NCI-H524 treated with DMSO at 0.1 percent for 48 hours (cell line): Measurements from ENCODE around the gene DUSP1.
A peak's percentile ranks its signal among the peaks of the same experiment; 100 is the strongest.

ENCODE experiments used
- DNase-seq: peaks from one replicate; lab custom pipeline; 2025; lab: John Stamatoyannopoulos, UW

The DUSP1 gene

DNA sequence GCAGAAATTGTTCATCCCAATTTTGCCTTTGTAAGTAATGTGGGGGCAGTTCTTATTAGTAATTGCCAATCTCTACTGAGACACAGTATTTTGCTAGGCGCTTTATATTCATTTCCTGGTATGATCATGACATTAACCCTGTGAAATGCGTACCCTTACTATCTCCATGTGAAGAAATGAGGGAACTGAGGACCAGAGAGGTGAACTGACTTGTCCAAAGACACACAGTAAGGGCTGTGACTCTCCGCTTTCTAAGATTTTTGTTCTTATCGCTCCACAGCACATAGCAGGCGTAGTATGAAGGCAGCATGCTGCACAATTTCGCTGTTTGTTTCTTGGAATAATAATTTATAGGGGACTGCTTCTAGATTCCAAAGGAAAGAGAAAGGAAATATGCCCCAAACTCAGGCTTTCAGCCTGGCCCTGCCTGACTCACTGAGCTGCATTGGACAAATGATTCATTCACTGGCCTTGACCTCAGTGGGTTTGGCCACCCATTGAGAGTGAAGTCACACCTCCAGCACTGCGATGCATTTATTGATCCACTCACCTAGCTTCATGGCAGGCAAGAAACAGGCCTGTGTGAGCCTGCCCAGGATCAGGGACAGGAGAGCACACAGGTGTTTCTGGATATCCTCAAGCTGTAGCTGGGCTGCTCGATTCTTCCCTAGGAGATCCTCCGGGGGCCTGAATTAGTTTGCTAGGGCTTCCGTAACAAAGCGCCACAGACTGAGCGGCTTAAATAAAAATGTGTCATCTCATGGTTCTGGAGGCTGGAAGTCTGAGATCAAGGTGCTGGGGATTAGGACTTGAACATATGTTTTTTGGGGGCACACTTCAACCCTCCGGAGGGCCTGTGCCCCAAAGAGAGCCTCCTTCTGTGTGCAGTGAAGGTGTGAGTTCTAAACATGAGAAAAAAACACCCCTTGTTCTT lies 7.2 kb upstream of the DUSP1 start:
- no peak for DNase-seq

DNA sequence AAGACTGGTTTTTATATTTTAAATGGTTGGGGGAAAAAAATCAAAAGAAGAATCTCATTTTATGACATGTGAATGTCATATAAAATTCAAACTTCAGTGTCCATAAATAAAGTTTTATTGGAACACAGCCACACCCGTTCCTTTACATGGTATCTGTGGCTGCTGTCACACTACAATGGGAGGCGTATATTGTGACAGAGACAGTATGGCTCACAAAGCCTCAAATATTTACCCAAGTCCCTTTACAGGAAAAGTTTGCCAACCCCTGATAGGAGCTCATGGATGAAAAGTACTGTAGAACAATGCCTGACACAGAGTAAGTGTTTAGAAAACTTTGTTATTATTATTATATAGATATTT lies 5.2 kb upstream of the DUSP1 start:
- DNase-seq: no peak

DNA sequence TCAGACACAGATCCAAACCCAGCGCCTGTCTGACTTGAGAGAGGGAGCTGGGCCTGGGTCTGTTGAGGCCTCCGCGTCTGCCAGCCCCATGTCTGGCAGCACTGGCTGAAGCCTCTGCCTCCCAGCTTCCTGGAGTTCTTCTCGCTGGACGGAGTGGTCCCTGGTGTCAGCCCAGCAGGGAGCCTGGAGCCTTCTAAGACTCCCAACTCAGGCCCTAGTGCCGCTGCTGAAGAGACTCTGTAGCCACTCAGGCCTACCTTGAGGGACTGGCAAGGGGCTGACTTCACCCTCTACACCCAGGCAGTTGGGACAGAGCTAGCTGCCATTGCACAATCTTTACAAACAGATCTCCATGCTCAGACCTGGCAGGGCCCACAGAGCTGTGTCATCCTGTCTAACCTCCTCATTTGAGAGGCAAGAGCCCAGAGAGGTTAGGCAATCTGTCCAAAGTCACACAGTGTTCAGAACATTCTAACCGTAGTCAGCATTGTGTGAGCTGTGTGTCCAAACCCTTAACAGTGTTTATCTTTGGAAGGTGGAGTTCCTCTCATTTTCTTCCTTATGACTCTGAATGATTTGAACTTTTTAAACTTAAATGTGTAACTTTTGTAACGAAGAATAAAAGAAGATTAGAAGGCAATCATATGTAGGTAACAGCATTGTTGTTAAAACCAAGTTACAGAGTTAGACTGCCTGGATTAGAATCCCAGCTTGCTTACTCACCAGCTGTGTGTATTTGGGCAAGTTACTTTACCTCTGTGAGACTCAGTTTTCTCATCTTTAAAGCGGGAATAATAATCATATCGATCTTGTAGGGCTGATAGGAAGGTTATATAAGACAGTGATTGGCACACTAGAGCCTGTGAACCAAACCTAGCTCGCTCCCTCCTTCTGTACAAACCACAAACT lies 4.6 kb upstream of the DUSP1 start:
- no peak for DNase-seq

DNA sequence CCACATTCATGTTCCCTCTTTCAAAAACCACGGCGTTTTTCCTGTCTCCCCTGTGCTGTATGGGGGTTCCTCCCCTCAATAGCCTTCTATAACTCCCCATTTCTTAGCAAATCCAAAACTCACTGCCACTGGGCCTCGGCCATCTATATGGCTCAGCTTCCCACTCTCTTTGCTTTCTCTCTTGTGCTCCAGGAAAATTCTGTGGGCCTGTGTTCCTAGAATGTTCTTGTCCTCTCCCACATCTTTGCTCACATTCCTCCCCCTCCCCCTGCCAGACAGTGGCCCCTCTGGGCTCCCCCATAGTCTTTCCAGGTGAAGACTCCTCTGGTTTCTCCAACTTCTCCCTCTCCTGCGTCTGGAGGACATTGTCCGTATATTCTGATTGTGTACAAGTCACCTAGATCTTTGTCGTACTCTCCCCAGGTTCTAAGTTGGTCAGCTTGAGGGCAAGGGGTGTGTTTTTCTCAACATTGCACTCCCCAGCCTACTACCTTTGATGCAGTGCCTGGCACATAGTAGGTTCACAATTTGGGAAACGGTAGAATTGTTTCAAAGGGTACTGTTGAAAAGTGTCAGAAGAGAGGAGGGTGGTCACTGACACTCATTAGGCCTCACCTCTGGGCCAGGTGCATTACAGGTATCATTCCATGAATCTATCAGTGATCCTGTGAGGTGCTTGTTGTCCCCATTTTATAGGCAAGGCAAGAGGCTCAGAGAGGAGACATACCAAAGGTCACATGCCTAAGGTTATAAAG lies 3.7 kb upstream of the DUSP1 start:
- DNase-seq: no peak

DNA sequence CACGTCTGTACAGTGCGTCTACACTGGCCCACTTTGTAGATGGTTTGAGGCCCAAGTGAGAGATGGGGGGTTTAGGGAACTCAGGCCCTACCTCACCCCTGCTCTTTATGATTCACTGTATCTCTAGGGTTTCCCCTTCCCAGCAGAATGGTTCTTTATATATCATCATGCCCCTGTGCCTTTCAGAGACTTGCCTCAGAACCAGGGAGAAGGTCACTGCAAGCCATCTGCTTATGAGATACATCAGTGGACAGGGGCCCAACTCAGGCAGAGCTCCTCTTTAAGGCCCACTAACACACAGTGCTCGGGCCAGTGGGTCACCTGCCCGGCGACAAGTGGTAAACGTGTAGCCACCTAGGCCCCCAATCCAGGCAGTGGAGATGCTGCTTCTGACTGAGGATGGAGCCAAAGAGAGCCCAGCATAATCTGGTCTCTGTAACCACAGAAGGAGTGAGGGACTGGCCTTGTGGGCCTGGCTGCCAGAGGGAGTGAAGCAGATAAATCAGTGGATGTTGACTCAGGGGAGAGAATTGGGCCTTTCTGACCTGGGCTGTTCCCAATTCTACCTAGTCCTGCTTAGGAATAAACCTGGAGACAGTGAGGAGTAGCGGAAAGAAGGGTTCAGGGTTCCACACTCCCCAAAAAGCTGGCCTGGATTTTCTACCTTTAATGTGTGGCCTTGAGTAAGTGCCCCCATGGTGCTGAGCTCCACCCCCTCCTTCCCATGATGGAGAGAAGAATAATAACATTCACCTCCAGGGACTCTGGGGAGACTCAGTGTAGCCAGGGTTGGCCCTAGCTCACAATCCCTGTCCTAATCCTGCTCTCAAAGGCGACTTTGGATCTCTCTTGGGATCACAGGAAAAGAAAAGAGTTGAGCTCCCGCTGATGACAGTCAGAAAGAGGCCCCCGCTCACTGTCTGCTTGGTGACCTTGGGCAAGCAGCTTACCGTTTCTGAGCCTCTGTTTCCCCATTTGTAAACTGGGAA lies 2.8 kb upstream of the DUSP1 start:
- no peak for DNase-seq

DNA sequence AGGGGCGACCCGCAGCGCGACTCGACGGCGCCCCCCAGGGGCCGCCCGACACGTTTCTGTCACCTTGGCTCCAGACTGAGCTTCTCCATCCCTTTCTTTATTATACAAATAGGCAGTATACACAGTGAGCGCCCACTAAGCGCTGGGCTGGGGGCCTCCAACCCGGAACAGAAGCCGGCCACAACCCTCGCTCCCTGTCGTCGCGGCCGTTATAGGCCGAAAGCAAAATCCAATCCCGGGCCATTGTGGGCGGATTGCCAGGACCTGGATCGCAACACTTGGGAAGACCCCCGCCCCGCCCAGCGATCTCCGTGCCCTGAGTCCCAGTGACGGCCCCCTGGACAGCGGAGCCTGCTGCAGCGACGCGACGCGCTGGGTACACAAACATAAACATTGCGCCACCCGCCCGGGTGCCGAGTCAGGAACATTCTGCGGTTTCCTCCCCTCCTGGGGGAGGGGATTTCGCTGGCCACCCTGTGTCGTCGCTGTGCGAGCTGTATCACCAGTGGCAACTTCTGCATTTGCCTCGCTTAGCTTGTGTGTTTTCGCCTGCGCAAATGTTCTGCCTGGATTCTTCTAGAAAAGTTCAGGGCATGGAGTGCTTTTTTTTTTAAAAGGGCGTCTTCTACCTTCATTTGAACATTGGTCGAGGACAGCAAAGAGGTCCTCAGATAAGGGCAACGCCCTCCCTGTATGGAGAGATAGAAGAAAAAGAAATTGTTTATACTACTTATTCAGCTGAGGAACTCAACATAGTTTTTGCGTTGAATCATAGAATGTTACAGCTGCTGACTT lies 1.3 kb upstream of the DUSP1 start:
- no peak for DNase-seq

DNA sequence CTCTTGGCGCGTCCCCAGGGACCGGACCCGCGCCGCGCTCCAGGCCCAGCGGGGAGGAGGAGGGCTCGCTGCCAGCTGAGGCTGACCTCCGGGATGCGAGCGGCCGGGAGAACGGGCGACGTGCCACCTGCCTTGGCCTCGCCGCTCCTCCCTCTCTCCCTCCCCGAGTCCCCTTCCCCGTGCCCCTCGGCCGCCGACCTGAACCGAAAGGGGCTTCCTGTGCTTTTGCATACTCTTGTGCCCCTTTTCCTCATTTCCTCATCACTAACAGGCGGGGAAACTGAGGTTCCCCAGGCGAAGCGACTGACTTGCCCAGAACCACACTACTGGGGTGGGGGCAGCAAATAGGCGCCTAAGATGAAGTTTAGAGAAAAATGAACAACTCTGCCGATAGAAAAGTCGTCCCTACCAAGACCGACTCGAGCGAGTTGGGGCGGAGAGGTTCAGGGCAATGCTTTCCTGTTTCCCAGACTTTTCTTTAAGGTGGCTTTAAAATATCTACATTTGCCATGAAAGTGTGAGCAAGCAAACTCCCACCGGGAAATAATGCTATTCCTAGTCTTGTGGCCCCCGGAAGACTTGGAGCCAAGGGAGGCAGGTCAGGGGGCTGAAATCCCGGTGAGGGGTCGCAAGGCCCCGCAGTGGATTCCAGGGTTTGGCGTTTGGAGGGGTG lies 580 bp upstream of the DUSP1 start:
- DNase-seq: no peak

DNA sequence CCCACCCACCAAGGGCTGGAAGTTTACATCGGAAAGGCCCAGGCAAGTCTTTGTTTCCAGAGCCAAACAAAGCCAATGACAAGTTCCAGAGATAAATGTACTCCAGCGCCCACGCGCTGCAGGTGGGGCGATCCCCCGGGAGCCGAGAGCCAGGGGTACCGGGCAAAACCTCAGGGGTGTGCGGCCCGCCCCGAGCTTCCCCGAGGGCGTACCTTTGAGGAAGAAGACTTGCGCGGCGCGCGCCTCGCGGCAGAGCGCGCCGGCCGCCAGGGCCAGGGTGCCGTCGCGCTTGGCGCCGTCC lies 671 bp downstream of the DUSP1 start:
- DNase-seq: no peak

DNA sequence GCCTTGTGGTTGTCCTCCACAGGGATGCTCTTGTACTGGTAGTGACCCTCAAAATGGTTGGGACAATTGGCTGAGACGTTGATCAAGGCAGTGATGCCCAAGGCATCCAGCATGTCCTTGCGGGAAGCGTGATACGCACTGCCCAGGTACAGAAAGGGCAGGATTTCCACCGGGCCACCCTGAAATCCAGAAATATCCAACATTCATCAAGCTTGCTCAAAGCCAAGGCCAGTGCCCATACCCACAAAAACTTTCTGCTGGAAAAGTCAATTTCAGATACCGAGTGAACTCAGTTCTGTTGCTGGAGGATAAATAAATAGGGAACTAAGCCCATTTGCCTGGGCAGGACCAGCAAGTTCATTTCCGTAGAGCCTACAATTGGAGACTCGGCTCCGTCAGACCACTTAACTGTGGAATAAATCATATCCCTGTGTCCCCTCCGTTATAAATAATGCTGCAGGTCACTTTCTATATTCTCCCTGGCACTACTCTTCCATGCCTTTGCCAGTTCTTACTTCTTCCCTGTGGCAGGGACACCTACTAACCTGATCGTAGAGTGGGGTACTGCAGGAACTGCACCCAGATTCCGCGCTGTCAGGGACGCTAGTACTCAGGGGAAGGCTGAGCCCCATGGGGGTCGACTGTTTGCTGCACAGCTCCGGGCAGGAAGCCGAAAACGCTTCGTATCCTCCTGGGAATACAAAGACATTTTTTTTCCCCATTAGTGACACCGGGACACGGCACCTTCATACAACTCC lies 1.2 kb downstream of the DUSP1 start:
- no peak for DNase-seq

DNA sequence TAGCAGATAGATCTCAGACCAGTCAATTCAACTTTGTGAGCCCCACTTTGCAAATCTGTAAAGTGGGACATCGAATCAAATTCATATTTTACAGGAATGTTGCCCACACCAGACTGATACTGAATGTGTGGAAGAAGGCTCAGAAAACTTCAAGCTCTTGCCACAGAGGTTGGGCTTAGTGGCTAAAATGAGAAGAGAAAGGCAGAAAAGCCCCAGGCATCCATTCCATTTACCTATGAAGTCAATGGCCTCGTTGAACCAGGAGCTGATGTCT lies 1.7 kb downstream of the DUSP1 start:
- DNase-seq: no peak

DNA sequence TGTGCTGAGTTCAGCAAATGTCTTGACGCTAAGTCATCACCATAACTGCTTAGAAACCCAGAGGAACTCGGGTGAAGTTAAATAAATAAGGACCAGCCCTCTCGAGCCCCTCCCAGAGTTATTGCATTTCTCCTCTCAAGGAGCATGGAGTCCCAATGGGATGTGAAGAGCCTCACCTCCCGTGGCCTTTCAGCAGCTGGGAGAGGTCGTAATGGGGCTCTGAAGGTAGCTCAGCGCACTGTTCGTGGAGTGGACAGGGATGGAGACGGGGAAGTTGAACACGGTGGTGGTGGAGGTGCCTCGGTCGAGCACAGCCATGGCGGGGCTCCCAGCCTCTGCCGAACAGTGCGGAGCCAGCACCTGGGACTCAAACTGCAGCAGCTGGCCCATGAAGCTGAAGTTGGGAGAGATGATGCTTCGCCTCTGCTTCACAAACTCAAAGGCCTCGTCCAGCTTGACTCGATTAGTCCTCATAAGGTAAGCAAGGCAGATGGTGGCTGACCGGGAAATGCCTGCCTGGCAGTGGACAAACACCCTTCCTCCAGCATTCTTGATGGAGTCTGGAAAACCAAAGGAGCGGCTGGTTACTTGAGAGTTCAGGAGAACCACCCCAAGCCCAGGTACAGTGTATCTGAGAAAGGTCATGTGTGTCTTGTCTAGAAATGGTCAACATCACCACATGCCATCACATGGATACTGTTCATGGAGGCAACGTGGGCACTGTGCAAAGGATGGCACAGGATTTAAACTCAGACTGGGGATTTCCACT lies 2.2 kb downstream of the DUSP1 start:
- no peak for DNase-seq

DNA sequence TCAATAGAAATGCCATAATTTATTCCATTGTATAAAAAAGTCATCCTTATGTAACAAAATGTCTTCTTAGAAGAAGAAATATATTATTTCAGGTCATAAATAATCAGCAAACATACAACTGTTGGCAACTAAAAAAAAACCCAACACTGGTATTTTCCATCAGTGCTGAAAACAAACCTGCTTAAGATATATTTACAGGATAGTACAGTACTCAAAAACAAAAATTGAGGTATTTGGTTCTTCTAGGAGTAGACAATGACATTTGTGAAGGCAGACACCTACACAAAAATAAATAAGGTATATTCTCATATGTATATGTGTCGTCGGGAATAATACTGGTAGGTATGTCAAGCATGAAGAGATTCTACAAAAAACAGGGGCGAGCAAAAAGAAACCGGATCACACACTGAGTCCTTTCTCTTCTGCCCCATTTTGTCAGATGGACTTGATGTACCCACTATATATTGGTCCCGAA lies 2.9 kb downstream of the DUSP1 start:
- DNase-seq: no peak

DNA sequence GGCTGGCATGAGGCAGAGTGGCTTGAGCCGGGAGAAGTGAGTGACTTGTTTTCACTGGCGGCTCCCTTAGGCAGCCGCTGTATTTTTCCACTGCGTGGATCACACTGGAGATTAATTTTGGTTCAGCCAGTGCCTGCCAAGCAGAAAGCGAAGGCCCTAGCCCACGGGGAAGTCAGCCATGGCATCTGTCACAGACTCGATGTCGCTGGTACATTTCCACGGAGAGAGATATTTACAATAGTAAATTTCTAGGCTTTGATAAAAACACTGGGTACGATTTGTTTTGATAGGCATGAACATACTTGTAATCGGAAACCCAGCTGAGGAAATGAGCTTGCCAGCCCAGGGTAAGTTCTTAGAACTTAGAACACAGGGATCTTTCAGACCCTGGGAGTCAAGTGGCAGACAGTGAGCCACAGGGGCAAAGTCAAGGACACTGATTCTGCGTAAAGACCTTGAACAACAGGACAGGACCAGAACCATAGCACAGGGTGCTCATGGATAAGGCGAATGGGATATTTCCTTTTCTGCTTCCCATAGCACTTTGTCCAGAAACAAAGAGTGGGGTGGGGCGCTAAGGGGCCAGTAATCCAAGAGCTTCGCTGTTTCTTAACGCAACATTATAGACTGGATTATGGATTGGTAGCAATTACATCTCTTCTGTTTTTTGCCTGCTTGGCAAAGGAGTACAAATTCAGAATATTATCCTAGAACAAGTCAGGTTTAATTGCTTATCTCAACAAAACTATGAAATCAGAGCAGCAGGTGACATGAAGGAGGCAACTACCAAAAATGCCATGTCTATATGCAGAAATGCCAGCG lies 4.5 kb downstream of the DUSP1 start:
- DNase-seq: no peak

DNA sequence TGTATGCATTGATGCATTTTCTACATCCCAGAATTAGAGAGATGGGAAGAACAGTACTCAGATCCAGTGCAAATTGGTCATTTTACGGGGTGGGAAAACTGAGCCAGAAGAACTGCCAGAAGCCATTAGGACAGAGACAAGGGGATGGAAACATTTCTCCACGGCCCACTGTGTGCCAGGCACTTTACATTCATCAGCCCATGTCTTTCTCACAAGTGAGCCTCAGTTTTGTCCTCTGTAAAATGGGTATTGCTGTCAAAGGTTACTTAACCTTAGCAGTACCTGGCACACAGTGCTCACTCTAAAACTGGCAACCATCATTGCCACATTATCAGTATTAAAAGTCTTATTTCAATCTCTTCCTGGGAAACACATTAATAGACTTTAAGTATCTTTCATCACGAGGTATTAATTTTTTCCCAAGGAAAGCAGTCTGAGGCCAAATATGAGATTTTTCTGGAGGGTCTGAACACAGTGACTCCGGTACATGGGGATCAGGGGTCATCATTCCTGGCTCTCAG lies 5.2 kb downstream of the DUSP1 start:
- DNase-seq: no peak

DNA sequence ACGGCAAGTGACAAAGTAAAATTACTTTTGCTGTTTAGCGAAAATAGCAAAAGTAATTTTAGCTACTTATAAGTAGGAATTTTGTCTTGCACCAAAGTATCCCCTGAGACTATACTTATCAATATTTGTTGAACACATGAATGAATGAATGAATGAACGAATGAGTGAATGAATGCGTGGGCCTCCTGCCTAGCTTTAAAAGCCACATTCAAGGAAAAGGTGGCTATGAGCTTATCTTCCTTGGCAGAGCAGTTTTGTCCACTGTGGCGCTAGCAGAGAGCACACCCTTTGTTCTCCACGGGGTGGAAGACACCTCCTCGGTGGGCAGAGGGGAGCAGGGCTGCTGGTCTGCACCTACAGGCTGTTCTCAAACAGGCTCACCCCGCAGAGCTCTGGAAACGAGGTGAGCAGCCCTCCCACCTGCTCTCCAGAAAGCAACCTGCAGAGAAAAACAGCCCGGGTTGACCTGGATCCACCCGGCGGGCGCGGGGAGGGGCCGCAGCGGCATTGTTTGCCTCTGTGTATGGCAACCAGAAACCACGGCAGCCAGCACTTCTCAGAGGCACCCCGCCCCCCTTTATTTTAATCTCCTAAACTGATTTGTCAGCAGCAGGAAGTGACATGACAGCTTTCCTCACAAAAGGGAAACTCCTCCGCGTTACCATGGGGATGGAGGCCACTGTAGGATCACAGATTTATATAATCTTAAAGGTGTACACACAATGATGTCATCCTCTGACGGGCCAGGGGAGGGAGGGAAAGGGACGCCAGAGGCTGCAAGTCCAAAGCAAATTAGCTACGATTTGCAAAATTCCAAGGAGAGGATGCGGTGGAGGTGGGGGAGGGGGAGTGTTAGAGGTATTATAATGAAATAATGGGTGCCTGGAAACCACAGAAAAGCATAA lies 5.9 kb downstream of the DUSP1 start:
- peak; percentile 86 for DNase-seq

DNA sequence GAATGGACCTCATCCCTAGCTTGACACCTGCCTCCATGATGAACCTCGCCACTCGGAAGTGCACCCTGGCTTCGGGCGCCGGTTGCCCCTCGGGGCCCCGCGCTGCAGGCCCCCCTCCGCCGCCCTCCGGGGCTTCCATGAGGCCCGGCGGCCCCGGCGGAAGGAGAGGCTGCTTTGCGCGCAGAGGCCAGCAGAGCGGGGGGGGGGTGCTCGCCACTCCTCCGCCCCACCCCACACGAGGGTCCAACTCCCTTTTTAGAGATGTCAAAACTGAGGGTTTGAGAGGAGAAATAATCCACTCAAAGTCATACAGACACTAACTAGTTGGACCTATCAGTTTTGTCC lies 7.9 kb downstream of the DUSP1 start:
- no peak for DNase-seq
